ENCODE results near the gene DNAJC7.

DNAJC7 gene

DNA sequence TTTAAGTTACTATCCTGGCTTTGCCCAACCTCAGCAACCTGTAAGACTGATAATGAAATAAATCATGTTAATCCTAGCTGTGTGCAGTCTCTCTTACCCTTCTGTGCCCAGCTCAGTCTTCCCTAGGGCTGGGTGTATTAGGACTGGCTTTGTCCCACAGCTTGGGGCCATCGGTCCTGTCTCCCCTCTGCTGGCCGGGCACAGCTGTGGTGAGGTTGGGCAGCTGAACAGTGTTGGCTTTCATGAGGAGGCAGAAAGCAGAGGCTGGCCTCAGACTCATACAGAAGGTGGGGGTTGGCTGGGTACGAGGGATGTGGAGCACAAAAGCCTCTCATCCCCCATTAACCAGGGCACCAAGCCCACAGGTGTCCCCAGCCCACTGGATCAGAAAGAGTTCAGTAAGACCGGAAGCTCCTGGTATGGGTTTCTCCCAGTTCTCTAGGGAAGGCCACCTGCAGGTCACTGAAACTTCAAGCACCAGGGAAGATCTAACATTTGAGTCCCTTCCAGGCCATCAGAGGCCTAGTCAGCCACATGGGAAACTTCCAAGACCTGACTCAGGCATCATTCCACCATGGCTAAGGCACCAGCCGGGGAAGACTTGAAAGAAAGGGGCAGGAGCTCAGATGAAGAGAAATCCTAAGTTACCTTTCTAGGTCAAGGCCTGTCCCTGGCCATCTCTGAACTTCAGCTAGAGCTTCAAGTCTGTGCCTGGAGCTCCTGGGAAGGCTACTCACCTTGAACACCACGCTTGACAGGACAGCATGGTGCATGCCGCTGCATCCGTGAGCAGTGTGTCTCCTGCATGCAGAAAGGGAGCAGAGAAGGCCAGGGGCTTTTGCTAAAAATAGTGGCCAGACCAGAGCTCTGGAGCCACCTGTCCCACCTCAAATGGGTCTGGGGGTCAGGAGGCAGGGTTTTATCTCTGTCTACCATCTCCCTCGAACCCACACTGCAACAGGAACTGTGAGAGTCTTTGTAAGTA lies 41.8 kb downstream of the DNAJC7 start:
- DNase-seq (ENCODE audit: low read depth): peak; percentile 54

DNA sequence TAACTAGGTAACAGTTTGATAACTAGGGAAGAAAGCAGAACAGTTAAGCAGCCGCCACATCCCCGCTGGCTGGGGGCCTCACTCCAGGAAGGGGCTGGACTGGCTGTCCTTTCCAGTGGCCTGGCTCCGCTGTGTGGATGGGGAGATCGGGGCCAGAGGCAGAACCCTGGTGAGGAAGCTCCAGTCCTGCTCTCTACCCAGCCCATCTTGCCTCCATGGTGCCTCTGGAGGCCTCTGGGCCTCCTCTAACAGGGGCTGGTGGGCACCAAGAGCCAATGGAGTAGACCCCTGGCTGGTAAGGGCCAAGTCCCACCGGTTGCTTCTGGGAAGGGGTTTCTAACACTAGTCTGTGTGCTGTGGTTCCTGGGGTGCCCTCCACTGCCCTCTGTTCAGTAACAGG lies 42.6 kb downstream of the DNAJC7 start:
- no peak for DNase-seq (ENCODE audit: low read depth)

DNA sequence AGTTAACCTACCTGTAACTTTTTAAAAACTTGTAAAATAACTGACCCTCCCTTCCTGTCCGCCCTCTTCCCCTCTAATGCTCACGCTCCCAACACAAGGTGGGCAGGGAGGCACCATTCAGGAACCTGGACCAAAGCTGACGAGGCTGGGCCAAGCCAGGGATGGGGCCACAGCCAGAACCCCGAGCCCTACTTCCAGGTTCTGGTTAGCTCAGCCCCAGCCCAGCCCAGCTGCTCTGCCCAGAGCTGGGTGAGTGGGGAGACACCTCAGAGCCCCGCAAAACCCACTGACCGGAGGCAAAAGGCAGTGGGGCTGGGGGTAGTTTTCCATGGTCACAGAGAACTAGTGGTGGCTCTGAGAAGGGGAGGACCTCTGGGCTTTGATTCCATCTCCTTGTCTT lies 43.2 kb downstream of the DNAJC7 start:
- no peak for DNase-seq (ENCODE audit: low read depth)

GRCh38 chr17:41973408-41973811 lies 43.8 kb downstream of the DNAJC7 start:
- DNase-seq (ENCODE audit: low read depth): no peak

GRCh38 chr17:41972571-41973407 lies 44.5 kb downstream of the DNAJC7 start:
- DNase-seq (ENCODE audit: low read depth): no peak

DNA sequence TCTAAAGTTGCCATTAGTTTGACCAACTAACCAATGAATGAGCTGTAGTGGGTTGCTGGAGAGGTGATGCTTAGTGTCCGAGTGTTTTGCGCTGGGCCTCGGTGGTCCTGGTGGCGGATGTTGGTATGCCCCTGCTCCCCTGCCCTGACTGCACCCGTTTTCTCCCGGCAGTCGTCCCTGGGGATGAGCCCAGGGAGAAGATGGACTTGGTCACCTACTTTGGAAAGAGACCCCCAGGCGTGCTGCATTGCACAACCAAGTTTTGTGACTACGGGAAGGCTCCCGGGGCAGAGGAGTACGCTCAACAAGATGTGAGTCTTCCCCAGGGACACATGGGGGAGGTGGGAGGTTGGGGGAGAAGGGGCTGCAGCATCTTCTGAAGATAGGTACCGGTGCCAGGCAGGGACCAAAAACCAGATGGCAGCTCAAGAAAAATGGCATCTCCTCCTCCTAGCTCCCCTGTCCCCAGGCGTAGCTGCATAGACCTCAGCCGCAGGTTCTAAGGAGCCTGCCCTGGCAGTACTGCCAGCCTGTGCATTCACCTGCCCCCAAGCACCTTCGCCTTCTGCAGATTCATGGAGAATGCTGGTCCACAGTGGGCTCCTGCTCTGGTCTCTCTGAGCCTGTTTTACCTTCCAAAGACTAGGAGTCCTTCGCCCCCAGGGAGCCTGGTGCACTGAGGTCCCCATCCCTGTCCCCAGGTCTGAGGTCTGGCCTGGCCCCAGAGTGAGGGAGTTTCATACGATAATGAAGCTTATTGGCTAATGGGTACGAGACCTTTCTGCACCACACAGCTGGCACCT lies 45.3 kb downstream of the DNAJC7 start:
- no peak for DNase-seq (ENCODE audit: low read depth)

- no peak for DNase-seq (ENCODE audit: low read depth)
Measured at GRCh38 chr17:41970901-41971331, 46.3 kb downstream of the DNAJC7 start.

DNA sequence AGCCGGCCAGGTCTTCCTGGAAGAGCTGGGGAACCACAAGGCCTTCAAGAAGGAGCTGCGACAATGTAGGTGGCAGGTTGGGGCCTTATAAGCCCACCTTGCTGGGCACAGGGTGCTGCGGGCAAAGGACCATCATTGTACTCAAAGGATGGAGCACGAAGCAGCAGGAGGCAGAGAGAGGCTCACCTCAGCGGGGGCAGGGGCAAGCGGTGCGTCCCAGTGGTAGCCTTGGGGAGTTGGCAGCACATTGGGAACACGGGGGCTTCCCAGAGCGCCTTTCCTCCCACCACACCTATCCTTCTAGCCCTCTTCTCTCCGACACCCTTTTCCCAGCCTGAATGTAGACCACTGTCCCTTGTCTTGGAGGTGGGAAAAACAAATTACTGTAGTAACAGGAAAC lies 48.6 kb downstream of the DNAJC7 start:
- DNase-seq (ENCODE audit: low read depth): no peak

GRCh38 chr17:41967921-41968578 lies 49.2 kb downstream of the DNAJC7 start:
- no peak for DNase-seq (ENCODE audit: low read depth)

DNA sequence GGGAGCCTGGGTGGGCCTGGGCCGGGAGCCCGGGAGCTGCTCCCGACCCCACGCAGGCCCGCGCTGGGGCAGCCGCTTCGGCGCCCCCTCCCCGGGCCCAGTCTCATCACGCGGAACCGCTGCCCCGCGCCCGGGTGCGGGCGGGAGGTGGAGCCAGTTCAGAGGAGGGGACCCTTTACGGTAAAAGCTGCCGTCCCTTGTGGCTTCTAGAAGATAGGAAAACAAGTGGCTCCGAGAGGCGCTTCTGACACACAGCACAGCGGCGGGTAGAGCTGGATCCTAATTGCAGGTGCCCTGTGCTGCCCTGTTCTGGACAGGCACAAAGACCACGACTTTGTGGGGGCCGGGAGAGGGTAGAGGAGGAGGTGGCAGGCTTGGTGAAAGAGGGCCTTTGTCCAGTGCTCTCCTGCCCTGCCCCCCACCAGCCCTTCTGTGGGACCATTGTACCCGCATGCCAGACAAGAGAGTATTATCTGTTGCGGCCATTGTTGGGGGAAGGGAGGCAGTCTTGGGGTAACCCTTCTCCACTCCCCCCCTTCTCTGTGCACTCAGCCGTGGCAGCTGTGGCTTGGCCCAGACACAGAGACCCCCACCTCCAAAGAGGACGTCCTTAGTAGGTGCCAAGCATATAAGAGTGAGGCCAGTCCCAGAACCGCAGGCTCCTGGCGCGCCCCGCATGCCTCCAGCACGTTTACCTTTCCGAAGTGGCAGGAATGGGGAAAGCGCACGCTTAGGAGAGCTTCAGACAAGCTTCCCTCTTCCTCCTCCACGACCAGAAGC lies 49.9 kb downstream of the DNAJC7 start:
- DNase-seq (ENCODE audit: low read depth): no peak

GRCh38 chr17:41966463-41967140 lies 50.6 kb downstream of the DNAJC7 start, which contains the start of gene CNP:
Gene CNP, plus strand, starts transcription at chr17:41966795. Its CDS starts 90 bp downstream, at chr17:41966885.
- DNase-seq (ENCODE audit: low read depth): peak; percentile 88

DNA sequence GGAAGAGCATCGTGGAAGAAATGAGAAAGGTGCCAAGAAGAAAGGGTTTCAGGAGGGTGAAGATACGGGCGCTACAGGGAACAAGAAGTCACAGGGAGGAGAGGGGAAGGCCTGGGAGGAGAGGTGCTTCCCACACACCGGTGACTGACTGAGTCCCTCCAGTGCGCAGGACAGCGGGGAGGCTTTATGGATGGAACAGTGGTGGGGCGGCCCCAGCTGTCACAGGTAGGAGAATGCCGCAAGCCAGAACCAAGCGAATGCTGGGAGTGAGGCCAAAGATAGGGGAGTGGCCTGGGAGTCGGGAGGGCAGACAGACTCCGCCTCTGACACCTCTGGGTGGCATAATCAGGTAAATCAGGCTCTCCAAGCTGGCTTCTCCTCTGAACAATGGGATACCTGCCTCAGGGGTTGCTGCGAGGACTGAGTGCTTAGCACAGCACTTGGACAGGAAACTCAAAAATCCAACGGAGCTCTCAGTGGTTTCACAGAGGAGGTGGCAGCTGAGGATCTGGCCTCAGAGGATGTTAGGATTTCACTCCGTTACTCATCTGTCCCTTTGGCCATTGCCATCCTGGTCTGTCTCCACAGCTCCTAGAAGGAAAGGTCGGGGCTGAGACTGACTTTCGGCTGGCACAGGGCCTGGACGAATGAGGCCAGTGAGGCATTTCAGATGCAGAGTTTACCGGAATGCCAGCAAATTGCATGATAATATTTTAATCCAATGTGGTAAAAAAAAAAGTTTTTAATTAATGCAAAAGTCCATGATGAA lies 51.4 kb downstream of the DNAJC7 start:
- DNase-seq (ENCODE audit: low read depth): no peak

DNA sequence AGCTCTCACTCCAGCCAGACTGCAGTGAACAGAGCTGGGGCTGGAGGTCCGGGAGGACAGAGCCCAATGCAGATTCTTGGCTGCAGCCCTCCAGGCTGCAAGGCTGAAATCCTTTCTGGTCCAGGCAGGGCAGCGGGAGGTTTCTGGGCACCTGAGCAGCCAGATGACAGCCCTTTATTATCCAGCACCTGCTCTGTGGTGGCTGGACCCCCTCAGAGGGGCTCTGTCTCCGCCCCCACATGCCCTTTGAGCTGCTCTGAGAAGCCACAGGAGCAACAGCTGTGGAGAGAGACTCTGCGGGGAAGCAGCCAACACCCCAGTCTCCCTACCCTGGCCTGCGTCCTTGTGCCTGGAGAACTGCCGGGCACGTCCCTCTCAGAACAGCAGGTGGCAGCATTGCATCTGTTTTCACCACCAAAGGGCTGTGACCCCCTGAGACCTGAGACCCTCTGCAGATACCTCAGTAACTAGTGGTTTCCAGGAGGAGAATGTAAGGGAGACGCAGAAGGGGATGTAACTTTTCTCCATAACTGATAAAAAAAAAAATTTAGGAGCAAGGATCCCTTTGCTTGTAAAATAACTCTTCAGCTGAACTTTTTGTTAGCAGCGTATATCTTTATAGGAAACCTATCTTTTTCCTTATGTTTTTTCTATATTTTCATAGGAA lies 54.3 kb downstream of the DNAJC7 start:
- no peak for DNase-seq (ENCODE audit: low read depth)

DNA sequence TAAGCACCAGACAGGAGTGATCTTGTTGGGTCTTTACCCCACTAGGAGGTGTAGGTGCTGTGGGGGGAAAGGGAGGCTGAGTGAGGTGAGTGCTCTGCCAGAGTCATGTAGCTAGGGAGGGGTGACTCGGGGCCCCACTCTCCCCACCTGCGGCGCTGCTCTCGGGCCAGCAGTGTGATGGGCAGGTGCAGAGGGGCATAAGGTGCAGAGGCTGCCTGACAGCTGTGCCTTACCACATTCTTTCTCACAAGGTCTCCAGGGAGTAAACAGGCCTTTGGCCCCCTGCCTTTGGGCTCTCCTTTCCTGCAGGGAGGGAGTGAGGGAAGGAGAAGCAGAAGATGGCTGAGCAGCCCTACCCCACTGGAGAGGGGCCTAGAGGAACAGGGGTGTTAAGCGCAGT lies 55.1 kb downstream of the DNAJC7 start:
- DNase-seq (ENCODE audit: low read depth): no peak

DNA sequence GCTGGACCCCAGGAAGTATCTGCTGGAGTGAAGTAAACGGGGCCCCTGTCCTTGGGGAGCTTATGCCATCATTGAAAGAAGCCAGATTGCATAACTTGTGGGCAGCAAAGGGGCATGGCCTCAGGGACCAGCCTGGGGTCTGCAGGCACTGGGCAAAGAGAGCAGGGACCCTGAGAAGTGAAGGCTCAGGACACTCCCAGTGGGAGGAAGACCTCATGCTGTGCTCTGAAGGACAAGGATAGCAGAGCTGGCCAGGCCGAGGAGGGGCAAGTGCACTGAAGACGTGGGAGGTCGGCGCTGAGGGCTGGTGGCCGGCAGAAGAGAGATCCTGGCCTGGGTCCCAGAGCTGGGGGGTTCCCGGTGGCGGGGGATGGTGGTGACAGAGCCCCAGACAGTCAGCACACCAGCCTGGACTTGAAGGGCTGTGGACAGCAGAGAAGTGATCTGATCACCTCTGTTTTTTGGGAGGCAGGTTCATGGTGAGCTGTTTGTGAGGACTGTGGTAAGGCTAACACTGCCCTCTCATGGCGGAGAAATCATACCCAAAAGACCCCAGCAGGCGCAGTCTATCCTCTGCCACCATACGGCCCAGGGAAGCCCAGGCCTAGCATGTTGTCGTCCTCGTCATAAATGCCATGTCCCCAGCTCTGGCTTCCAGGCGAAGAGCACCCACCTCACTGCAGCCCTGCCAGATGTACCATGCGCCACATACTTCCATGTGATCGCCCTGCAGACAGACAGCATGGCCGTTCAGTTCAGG lies 57.7 kb downstream of the DNAJC7 start:
- DNase-seq (ENCODE audit: low read depth): no peak

DNA sequence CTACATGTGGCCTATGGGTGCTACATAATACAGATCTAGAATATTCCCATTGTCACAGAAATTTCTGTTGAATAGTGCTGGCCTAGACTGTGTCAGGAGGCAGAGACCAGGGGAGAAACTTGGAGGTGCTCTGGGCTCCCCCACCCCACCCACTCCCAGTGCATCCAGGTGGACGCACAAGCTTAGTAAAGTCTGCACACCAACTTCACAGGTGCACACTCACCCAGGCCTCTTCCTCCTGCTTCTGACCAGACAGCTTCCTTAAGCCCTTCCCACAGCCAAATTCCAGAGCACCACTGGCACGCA lies 58.3 kb downstream of the DNAJC7 start:
- DNase-seq (ENCODE audit: low read depth): no peak

GRCh38 chr17:41957869-41958439 lies 59.3 kb downstream of the DNAJC7 start:
- no peak for DNase-seq (ENCODE audit: low read depth)
